Measurements from ENCODE around the gene NUTM2D. TPM values are rescaled to one million over a fixed set of nuclear protein-coding genes. Genes with fewer than 3 reads are reported as not detected.
A peak's percentile ranks its signal among the peaks of the same experiment; 100 is the strongest.
"Not testable (repeated sequence)": the region's sequence is repeated elsewhere in the genome, so short reads cannot be mapped to it uniquely, and the experiment has no call there.

The NUTM2D gene
- total and polyA plus RNA-seq, 4 donors, result 1.8 to 10.8 (median 5.7) TPM

DNA sequence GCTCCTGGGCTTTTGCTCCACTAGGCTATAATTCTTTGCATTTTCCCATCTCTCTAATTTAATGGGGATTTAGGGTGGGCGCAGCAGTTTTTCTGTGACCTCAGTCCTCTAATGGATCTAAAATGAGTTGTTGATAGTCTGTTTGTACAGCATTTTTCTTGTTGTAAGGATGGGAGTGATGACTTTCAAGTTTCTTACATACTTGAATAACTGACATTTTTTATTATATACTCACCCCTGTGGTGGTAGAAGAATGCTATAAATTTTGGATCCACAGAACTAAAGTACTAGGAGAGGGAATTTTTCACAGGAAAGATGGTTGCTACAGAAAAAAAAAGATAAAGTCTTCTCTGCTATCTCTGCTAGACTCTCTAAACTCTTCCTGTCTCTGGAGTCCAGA, 29.6 kb upstream of the NUTM2D start:
- ATAC-seq (ENCODE audit: insufficient read depth, low FRiP score); H3K9me3 ChIP-seq (ENCODE audit: control insufficient read depth in 4 of 4, insufficient read depth in 3 of 4, low read length in 3 of 4); H3K4me1 ChIP-seq (ENCODE audit: control insufficient read depth in 5 of 5, insufficient read depth in 5 of 5, low read length in 5 of 5); H3K27me3 ChIP-seq (ENCODE audit: control insufficient read depth in 3 of 3, insufficient read depth in 3 of 3, low read length in 2 of 3); DNase-seq; H3K36me3 ChIP-seq (ENCODE audit: control insufficient read depth in 4 of 4, insufficient read depth in 4 of 4, low read length in 4 of 4); H3K9ac ChIP-seq (ENCODE audit: insufficient read depth in 1 of 2, low read length in 2 of 2); H3K4me3 ChIP-seq; H3K27ac ChIP-seq (ENCODE audit: low read depth in 1 of 2, low read length in 1 of 2): not testable (repeated sequence)
- WGBS, 2 donors, result 93 to 100% methylated on average over 1 of the region's 1 CpG

DNA sequence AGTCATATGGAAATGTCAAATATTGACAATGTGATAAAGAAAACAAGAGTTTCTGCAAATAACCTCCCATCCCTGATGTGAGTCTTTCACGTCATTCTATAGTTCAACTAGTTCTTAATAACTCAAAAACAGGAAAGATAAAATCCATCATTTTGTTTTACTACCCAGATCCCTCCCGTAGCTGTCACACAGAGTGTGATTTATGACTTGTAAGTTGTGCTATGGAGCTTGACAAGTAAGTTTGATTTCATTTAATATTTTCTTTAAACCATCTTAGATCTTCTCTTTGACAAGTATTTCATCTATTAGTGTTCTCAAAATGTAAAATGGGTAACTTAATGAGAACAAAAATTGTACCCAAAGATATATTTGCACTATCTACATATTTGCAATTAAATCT, 28.4 kb upstream of the NUTM2D start:
- ATAC-seq (ENCODE audit: insufficient read depth, low FRiP score), result not testable (repeated sequence)

DNA sequence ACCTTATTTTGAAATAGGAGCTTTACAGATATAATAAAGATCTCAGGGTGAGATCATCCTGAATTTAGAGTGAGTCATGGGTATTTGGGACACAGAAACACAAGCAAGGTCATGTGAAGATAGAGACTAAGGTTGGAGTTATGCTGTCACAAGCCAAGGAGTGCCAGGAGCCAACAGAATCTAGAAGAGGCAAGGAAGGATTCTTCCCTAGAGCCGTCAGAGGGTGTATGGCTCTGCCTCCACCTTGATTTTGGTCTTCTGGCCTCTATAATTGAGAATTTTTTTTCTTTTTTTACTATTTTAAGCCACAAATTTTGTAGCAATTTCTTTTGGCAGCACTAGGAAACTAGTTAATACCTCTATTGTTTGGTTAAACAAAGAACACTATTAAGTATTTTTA, 24.9 kb upstream of the NUTM2D start:
- DNase-seq; H3K9me3 ChIP-seq (ENCODE audit: control insufficient read depth in 4 of 4, insufficient read depth in 3 of 4, low read length in 3 of 4); H3K9ac ChIP-seq (ENCODE audit: insufficient read depth in 1 of 2, low read length in 2 of 2); H3K27ac ChIP-seq (ENCODE audit: low read depth in 1 of 2, low read length in 1 of 2); H3K4me1 ChIP-seq (ENCODE audit: control insufficient read depth in 5 of 5, insufficient read depth in 5 of 5, low read length in 5 of 5); H3K36me3 ChIP-seq (ENCODE audit: control insufficient read depth in 4 of 4, insufficient read depth in 4 of 4, low read length in 4 of 4); ATAC-seq (ENCODE audit: insufficient read depth, low FRiP score); H3K4me3 ChIP-seq; H3K27me3 ChIP-seq (ENCODE audit: control insufficient read depth in 3 of 3, insufficient read depth in 3 of 3, low read length in 2 of 3): not testable (repeated sequence)
- WGBS, 2 donors, result 95 to 97% methylated on average over 1 of the region's 1 CpG

More for the DNA sequence above, 28.4 kb upstream of the NUTM2D start:
- not testable (repeated sequence) for H3K27ac ChIP-seq (ENCODE audit: low read depth in 1 of 2, low read length in 1 of 2); H3K27me3 ChIP-seq (ENCODE audit: control insufficient read depth in 3 of 3, insufficient read depth in 3 of 3, low read length in 2 of 3); H3K9ac ChIP-seq (ENCODE audit: insufficient read depth in 1 of 2, low read length in 2 of 2); H3K4me3 ChIP-seq; H3K4me1 ChIP-seq (ENCODE audit: control insufficient read depth in 5 of 5, insufficient read depth in 5 of 5, low read length in 5 of 5); H3K36me3 ChIP-seq (ENCODE audit: control insufficient read depth in 4 of 4, insufficient read depth in 4 of 4, low read length in 4 of 4); DNase-seq; H3K9me3 ChIP-seq (ENCODE audit: control insufficient read depth in 4 of 4, insufficient read depth in 3 of 4, low read length in 3 of 4)
- WGBS, 2 donors, result 57 to 64% methylated on average over 2 of the region's 2 CpGs

DNA sequence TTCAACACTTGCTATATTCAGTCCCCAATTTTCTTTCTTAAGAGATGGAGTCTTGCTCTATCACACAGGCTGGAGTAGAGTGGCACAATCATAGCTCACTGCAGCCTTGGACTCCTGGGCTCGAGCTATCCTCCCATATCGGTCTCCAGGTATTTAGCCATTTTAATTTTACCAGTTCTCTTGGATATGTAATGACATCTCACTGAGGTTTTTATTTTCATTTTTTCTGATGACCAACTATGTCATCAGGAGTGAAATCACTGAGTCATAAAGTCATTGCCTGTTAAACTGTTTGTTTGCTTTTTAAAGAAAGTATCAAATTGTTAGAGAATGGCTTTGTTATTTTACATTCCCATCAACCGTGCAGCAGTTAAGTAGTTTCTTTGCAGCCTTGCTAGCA, 17.1 kb upstream of the NUTM2D start:
- WGBS, 2 donors, result 65 to 80% methylated on average over 3 of the region's 3 CpGs
- H3K27ac ChIP-seq (ENCODE audit: low read depth in 1 of 2, low read length in 1 of 2); H3K4me3 ChIP-seq: not testable (repeated sequence)

DNA sequence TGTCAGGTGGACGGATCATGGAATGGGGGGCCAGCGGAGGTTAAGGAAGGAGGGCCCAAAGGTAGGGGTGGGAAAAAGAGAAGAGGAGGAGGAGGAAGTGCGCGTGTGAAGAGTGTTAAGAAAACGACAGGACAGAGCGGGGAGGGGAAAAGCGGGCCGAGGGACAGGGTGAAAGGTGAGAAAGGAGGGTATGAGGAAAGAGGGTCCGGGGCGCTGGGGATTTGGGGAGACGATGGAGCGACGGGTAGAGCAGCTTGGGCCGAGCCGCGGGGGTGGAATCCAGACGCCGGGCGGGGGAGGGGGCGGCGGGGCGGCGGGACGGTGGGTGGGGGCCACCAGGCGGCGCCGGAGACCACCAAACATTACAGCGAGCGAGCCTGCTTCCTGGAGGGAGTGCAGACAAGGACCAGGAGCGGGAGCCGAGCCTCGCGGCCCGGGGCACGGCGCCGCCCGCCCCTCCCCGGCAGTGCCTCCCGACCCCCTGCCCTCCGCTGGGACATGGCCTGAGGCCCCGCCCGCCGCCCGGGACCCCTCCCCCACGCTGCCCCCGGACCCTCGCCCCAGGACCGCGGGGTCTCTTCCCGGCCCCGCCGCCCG, 15.9 kb upstream of the NUTM2D start:
- H3K27me3 ChIP-seq (ENCODE audit: control insufficient read depth in 3 of 3, insufficient read depth in 3 of 3, low read length in 2 of 3); H3K27ac ChIP-seq (ENCODE audit: low read depth in 1 of 2, low read length in 1 of 2); H3K9me3 ChIP-seq (ENCODE audit: control insufficient read depth in 4 of 4, insufficient read depth in 3 of 4, low read length in 3 of 4); H3K36me3 ChIP-seq (ENCODE audit: control insufficient read depth in 4 of 4, insufficient read depth in 4 of 4, low read length in 4 of 4); H3K4me1 ChIP-seq (ENCODE audit: control insufficient read depth in 5 of 5, insufficient read depth in 5 of 5, low read length in 5 of 5): not testable (repeated sequence)
- ATAC-seq (ENCODE audit: insufficient read depth, low FRiP score) (peak; percentile 8), DNase-seq (peak in 1 of 3 donors; percentile 29)
- 2 to 3% methylated on average over 7 to 17 of the region's 54 CpGs for WGBS, 2 donors
- Histone ChIP-seq H3K9ac (ENCODE audit: insufficient read depth in 1 of 2, low read length in 2 of 2) (peak overlapping the region in 1 of 2 donors; percentile 25), H3K4me3 (peak overlapping the region; percentile 54)

More for the DNA sequence above, 17.1 kb upstream of the NUTM2D start:
- DNase-seq; H3K9ac ChIP-seq (ENCODE audit: insufficient read depth in 1 of 2, low read length in 2 of 2); H3K9me3 ChIP-seq (ENCODE audit: control insufficient read depth in 4 of 4, insufficient read depth in 3 of 4, low read length in 3 of 4); H3K4me1 ChIP-seq (ENCODE audit: control insufficient read depth in 5 of 5, insufficient read depth in 5 of 5, low read length in 5 of 5); H3K27me3 ChIP-seq (ENCODE audit: control insufficient read depth in 3 of 3, insufficient read depth in 3 of 3, low read length in 2 of 3); ATAC-seq (ENCODE audit: insufficient read depth, low FRiP score); H3K36me3 ChIP-seq (ENCODE audit: control insufficient read depth in 4 of 4, insufficient read depth in 4 of 4, low read length in 4 of 4): not testable (repeated sequence)

DNA sequence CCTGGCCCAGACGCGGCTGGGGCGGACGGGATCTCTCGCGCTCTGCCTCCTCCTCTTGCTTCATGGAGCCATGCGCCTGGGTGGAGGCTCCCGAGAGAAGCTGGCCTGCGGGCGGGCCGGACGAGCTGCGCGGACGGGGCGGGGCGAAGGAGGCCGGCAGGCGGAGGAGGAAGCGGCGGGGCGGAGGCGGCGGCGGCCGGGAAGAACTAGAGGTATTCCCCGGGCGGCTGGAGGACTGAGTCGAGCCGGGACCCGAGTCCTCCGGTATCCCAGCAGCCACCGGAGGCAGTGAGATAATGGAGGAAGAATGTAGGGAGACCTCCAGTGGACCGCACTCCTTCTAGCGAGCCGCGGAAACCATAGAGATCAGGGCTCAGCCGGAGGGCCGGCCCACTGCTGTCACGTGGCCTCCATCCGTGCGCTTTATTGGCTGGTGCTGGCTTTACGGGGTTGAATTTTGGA, 15.3 kb upstream of the NUTM2D start:
- ATAC-seq (ENCODE audit: insufficient read depth, low FRiP score) (peak; percentile 93), DNase-seq (peak; percentile 89 to 92 (median 91))
- H3K4me3 ChIP-seq, result peak overlapping the region; percentile 52
- not testable (repeated sequence) for H3K9me3 ChIP-seq (ENCODE audit: control insufficient read depth in 4 of 4, insufficient read depth in 3 of 4, low read length in 3 of 4); H3K4me1 ChIP-seq (ENCODE audit: control insufficient read depth in 5 of 5, insufficient read depth in 5 of 5, low read length in 5 of 5); H3K36me3 ChIP-seq (ENCODE audit: control insufficient read depth in 4 of 4, insufficient read depth in 4 of 4, low read length in 4 of 4); H3K27me3 ChIP-seq (ENCODE audit: control insufficient read depth in 3 of 3, insufficient read depth in 3 of 3, low read length in 2 of 3)
- peak overlapping the region in 1 of 2 donors; percentile 25 for H3K9ac ChIP-seq (ENCODE audit: insufficient read depth in 1 of 2, low read length in 2 of 2)
- peak overlapping the region; percentile 90 for H3K27ac ChIP-seq (ENCODE audit: low read depth in 1 of 2, low read length in 1 of 2)
- 0 to 1% methylated on average over 25 to 42 of the region's 43 CpGs for WGBS, 2 donors

Data from lung (tissue), 10 donors.